HG03571 (cell line): ENCODE data around the gene GNAS.

Experiments used
- ATAC-seq: cut with Tn5 transposase; IDR thresholded peaks from one replicate; pipeline ENCODE4 v1.9.1; 2021; ENCODE audit not compliant: unreplicated experiment

GNAS gene

GRCh38 chr20:58878399-58878798 lies 25.9 kb downstream of the GNAS start:
- no peak for ATAC-seq

- ATAC-seq = no peak
These were observed 27.9 kb downstream of the GNAS start for GRCh38 chr20:58880441-58880840.

- ATAC-seq = no peak
These were observed 28.7 kb downstream of the GNAS start for GRCh38 chr20:58880994-58881752.

GRCh38 chr20:58882704-58883089 lies 30.2 kb downstream of the GNAS start:
- ATAC-seq = no peak

GRCh38 chr20:58883241-58883691 lies 30.8 kb downstream of the GNAS start:
- ATAC-seq = no peak

- ATAC-seq = no peak
These were observed 32.5 kb downstream of the GNAS start for GRCh38 chr20:58884966-58885365.

GRCh38 chr20:58886546-58886945 lies 34.0 kb downstream of the GNAS start:
- no peak for ATAC-seq

GRCh38 chr20:58888103-58888502 lies 35.6 kb downstream of the GNAS start:
- ATAC-seq = no peak

- ATAC-seq = peak; percentile 35
These were observed 36.2 kb downstream of the GNAS start for GRCh38 chr20:58888521-58889333.

GRCh38 chr20:58889334-58889760 lies 36.8 kb downstream of the GNAS start:
- ATAC-seq = no peak

GRCh38 chr20:58889798-58890517 lies 37.4 kb downstream of the GNAS start:
- ATAC-seq = no peak

GRCh38 chr20:58890518-58891085 lies 38.1 kb downstream of the GNAS start:
- peak; percentile 29 for ATAC-seq

GRCh38 chr20:58891086-58891717 lies 38.7 kb downstream of the GNAS start:
- peak; percentile 19 for ATAC-seq

- ATAC-seq = no peak
These were observed 39.2 kb downstream of the GNAS start for GRCh38 chr20:58891718-58892140.

GRCh38 chr20:58892141-58892931 lies 39.8 kb downstream of the GNAS start:
- no peak for ATAC-seq

GRCh38 chr20:58892932-58893224 lies 40.4 kb downstream of the GNAS start:
- no peak for ATAC-seq

- no peak for ATAC-seq
These were observed 41.0 kb downstream of the GNAS start for GRCh38 chr20:58893355-58894120.

- no peak for ATAC-seq
These were observed 42.3 kb downstream of the GNAS start for GRCh38 chr20:58894652-58895447.
